Measurements from ENCODE around the gene FRMD4A.

- no peak for TF ChIP-seq POLR2A (IDR thresholded peaks at IDR 0.05)
- no peak for TF ChIP-seq CTCF (IDR thresholded peaks at IDR 0.05 in 4 of 5, conservative IDR thresholded peaks at IDR 0.05 in 1 of 5)
Measured at GRCh38 chr10:13658264-13658663, 672.5 kb downstream of the FRMD4A start.
